ENCODE results near the gene CPEB3.

- TF ChIP-seq, protein P1, sequence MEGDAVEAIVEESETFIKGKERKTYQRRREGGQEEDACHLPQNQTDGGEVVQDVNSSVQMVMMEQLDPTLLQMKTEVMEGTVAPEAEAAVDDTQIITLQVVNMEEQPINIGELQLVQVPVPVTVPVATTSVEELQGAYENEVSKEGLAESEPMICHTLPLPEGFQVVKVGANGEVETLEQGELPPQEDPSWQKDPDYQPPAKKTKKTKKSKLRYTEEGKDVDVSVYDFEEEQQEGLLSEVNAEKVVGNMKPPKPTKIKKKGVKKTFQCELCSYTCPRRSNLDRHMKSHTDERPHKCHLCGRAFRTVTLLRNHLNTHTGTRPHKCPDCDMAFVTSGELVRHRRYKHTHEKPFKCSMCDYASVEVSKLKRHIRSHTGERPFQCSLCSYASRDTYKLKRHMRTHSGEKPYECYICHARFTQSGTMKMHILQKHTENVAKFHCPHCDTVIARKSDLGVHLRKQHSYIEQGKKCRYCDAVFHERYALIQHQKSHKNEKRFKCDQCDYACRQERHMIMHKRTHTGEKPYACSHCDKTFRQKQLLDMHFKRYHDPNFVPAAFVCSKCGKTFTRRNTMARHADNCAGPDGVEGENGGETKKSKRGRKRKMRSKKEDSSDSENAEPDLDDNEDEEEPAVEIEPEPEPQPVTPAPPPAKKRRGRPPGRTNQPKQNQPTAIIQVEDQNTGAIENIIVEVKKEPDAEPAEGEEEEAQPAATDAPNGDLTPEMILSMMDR (IDR thresholded peaks at IDR 0.05), result no peak
- no peak for TF ChIP-seq POLR2A (IDR thresholded peaks at IDR 0.05)
Observed at GRCh38 chr10:92156874-92157773, 133.8 kb downstream of the CPEB3 start.

Data from heart left ventricle (tissue), 13 donors.